HL-60 (cell line): ENCODE measurements around the gene SRF.
A peak's percentile ranks its signal among the peaks of the same experiment; 100 is the strongest.

Source experiments
- DNase-seq, 2 experiments: peaks; one replicate each; pipeline ENCODE4 v3.0.0-alpha.2; 2010 to 2020; ENCODE audit warnings: low read depth in 1 of 2, low spot score in 1 of 2
- H3K27ac ChIP-seq: fragments of 250-450 bp; sonication (Bioruptor Pico); replicated peaks from 2 replicates; pipeline ENCODE4 v1.5.1; 2020; ENCODE audit warnings: mild to moderate bottlenecking, moderate library complexity
- H3K27me3 ChIP-seq: fragments of 250-450 bp; sonication (Bioruptor Pico); 2 replicates; pipeline ENCODE4 v1.5.1; 2021; ENCODE audit warnings: mild to moderate bottlenecking, moderate library complexity; ENCODE audit not compliant: insufficient read depth, poor library complexity, severe bottlenecking
- H3K4me3 ChIP-seq: replicated peaks from 2 replicates; pipeline ENCODE4 v1.5.1; 2011; ENCODE audit warnings: mild to moderate bottlenecking, control low read depth, low read length; ENCODE audit not compliant: insufficient read depth
- CTCF ChIP-seq: IDR thresholded peaks from one replicate; pipeline ENCODE4 v1.5.1; 2011; ENCODE audit warnings: low read length, control low read depth, inconsistent platforms; ENCODE audit not compliant: insufficient read depth
- GABPA ChIP-seq: IDR thresholded peaks from 2 replicates; pipeline ENCODE4 v1.6.1; 2012; ENCODE audit warnings: low read depth
- POLR2AphosphoS5 ChIP-seq: IDR thresholded peaks from 2 replicates; pipeline ENCODE4 v1.6.1; 2012; ENCODE audit warnings: low read depth
- REST ChIP-seq: IDR thresholded peaks from 2 replicates; pipeline ENCODE4 v1.6.1; 2012; ENCODE audit warnings: low read depth; ENCODE audit not compliant: insufficient replicate concordance
- SPI1 ChIP-seq: IDR thresholded peaks from 2 replicates; pipeline ENCODE4 v1.6.1; 2012; ENCODE audit warnings: low read depth, mild to moderate bottlenecking, borderline replicate concordance

SRF gene

DNA sequence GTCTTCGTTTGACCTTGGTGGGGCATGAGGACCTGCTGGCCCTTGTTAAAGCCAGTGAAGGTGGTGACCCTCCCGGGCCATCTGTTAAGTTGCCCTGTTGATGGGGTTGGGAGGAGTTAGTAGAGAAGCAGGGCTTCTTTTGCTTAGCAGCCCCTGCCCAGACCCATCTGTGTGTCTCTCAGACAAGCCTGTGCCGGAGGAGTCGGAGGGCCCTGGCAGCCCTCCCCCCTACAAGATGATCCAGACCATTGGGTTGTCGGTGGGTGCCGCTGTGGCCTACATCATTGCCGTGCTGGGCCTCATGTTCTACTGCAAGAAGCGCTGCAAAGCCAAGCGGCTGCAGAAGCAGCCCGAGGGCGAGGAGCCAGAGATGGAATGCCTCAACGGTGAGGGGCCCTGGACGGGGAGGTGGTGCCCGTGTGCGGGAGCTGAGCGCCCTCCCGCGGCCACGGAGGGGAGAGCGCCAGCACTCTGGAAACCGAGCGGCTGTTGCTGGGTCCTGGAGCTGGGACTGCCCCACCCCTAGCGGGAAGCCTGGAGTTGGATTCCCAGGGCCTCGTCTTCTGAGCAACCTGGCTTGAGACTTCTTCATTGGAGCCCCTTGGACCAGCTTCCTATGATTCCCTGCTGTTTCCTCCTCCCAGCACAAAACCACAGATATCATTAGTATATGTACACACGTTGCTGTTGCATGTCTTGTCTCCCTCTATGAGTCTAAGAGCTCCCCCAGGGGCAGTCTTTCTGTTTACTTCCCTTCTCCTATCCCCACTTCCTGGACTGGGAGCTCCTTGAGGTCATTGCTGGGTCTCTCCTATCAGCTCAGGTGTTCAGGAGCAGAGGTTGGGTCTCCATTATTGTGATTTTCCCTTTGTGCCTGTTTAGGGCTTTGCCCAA, 27.6 kb upstream of the SRF start:
- DNase-seq: peak; percentile 57 to 68
- Histone ChIP-seq H3K27me3 (no peaks in the 10 kb centered on the region), H3K27ac (no peak overlapping the region), H3K4me3 (no peak overlapping the region)
- TF ChIP-seq POLR2AphosphoS5 (no peak), CTCF (peak; percentile 96)

- H3K27me3 ChIP-seq: no peaks in the 10 kb centered on the region
- no peak for TF ChIP-seq CTCF
- TF ChIP-seq REST: no peak
- TF ChIP-seq GABPA: no peak
- TF ChIP-seq POLR2AphosphoS5: no peak
- no peak for TF ChIP-seq SPI1
- no peak for DNase-seq
- H3K4me3 ChIP-seq: no peak overlapping the region
- no peak overlapping the region for H3K27ac ChIP-seq
Measured at GRCh38 chr6:43144879-43145278, 26.2 kb upstream of the SRF start.

GRCh38 chr6:43146261-43146660, 24.8 kb upstream of the SRF start:
- no peak for TF ChIP-seq REST
- TF ChIP-seq SPI1: no peak
- no peak overlapping the region for H3K27ac ChIP-seq
- H3K27me3 ChIP-seq: no peaks in the 10 kb centered on the region
- no peak for DNase-seq
- no peak overlapping the region for H3K4me3 ChIP-seq

- no peaks in the 10 kb centered on the region for H3K27me3 ChIP-seq
- TF ChIP-seq REST: no peak
- TF ChIP-seq SPI1: no peak
- no peak for TF ChIP-seq CTCF
- TF ChIP-seq GABPA: no peak
- TF ChIP-seq POLR2AphosphoS5: no peak
- DNase-seq: no peak
- H3K4me3 ChIP-seq: no peak overlapping the region
- no peak overlapping the region for H3K27ac ChIP-seq
Measured at GRCh38 chr6:43146709-43147688, 24.1 kb upstream of the SRF start.
